SKM-1 treated with dmso at 0.1 percent for 144 hours (cell line): ENCODE data around the gene HNRNPC.
"Not testable (repeated sequence)": the region's sequence is repeated elsewhere in the genome, so short reads cannot be mapped to it uniquely, and the experiment has no call there.

Experiments
- DNase-seq: peaks from one replicate; lab custom pipeline; 2025; ENCODE audit not compliant: unreplicated experiment; lab: John Stamatoyannopoulos, UW

The HNRNPC gene

DNA sequence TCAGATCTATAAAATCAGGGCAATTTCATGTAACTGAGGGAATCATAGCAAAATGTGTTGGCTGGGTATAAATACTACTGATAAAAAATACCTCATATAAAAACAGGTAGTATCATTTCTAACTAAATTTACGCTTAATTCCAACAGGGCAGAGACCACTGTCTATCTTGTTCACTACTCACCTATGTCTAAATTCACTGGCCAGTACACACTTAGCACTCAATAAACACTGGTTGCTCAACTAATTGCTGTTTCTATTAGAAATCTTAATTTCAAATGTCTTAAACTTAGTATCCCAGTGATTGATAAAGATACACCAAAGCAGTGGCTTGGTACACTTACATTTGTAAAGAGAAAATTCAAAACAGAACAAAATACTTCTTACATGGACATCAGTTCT is 55.6 kb downstream of the HNRNPC start:
- no peak for DNase-seq

DNA sequence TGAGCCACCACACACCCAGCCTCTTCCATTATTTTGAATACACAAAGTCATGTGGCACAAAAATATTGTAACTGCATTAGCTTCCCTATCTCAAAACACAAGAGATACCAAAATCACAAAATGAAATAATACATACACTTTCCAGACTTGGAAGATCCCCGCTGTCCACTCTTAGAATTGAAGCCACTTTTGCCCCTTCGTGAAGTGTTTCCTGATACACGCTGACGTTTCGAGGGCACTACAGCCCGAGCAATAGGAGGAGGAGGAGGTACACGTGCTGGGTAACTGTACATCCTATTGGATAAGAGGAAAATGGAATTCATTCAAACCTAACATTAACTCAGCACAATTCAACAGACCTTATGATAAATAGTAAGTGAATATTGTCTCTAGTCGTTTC is 56.4 kb downstream of the HNRNPC start:
- DNase-seq, result not testable (repeated sequence)

DNA sequence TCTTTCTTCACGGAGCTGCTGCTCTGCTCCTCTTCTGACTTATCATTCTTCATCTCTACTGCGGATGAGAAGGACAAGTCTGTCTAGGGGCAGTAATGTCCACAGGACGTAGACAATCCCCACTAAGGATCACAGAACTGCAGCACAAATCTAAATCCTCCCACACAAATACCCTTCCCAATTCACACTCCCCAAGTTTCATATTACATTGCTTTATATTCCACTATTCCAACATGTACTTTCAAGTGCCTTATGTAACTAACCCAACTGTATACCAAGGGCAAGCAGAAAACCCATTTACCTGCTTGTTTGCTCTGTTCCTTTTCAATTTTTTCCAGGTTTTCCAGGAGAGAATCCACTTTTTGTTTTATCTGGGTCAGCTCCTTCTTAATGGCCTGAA is 57.7 kb downstream of the HNRNPC start:
- no peak for DNase-seq

DNA sequence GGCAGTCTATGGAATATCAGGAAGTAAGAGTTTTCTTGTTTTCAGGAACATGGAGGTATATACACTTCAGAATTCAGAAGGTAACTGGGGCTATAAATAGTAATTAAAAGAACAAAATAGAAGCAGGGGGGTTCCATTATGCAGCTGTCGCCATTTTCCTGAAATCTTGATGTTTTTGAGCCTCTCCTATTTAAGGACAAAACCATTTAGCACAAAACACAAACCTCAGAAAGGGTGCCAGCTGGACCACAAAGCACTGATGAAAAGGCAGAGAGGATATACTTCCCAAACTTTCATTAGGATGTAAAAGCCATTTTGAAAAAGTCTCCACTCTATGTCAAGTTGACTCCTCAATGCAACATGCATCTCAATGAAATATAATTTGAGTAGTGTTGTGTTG is 59.2 kb downstream of the HNRNPC start:
- no peak for DNase-seq

DNA sequence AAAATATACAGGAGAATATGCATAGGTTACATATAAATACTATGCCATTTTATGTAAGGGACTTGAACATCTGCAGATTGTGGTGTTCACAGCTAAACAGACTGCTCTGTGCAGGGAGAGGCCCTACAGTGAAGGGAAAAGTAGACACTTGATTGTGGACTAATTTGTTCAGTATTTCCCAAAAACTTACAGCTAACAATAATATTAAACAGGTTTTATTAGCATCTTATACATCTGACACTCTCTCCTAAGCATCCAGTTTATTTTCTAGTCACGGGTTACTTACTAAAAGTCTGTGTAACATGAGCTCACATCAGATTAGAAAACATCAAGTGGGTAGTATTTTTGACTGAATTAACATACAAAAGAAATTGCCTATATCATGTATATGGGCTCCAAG is 60.1 kb downstream of the HNRNPC start:
- DNase-seq, result no peak

DNA sequence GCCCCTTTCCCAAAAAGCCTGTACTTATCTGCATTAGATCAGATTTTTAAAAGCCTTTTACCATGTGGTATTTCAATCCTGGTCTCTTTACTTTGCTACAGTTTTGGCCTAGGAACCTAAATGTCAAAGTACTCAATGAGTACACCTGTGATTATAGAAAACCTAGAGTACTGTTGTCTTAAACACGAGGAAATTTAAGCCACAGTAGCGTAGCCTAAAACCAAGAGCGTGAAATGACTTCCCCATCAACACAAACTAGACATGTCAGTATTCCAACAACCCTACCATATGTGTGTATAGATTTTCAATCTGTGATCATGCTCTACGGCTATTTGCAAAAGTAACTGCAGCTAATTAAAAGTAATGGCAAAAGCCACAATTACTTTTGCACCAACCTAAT is 60.7 kb downstream of the HNRNPC start:
- no peak for DNase-seq

DNA sequence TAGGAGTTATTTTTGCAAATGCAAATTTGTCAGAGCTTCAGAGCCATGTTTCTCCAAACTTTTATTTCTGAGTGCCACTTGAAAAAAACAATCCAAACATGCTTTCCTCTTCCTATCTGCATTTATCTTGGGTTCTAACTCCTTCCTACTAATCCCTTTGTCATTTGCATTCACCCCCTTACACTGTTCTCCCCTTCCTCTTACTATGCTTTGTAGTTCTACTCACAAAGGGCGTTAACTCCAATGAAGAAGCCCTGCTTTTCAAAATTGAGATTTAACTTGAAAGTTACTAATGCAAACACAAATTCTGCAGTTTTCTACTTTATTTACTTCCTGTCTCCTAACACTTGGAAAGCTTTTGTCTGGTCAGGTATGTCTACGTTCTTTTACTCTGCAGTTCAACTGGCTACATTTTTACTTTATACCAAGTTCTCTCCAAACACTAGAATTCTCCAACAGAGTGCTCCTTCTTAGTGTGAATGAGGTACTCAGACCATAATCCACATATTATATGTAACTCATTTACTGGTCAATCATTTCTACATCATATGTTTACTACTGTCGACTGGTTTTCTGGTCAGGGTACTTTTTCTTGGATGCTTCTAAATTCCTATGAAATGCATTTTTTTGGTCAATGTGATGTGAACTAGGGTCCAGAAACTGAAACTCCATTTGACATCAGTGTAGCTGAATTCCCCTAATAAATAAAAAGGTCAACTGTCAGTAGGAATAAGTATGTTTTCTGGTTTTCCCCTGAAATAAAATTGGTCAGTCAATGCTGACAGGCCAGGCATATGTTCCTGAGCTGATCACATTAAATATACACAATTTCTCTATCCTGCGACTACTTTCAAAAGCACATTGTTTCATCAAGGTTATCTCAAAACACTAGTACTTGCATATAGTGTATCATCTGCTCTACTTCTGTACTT is 62.2 kb downstream of the HNRNPC start:
- no peak for DNase-seq

DNA sequence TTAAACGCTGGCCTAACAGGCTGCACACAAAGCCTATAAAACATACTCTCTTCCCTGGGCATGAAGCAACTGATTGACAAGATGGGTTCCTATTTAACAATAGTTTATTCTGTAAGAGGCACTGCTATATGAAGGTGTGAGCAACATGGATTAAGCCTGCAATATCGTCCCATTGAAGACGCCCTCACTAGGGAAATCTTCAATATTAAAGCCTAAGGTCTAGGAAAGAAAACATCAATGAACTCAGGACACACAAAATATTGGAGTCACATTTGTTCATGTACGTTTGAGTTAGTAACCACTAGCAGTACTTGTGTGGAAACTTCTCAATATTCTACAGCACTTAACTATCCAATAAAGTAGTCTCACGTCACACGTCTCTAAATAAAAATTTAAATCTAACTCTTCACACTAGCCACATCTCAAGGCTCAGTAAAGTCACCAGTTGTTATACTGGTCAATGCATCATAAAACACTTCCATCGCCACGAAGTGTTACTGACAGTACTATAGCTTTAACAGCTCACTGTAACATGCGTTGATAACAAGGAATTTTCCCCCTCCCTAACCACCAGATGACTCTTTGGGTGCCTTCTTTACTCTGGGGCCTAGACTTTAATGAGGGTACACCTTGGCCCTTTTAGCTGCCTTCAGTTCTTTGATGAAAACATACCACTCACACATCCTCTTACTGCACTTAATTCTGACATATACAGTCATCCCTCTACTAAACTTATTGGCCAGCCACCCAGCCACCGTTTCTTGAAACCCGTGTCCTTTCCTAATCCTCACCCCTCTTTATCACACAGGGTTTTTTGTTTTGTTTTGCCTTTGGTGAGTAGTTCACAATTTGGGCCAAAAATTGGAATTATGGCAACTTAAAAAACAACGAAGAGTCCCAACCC is 63.3 kb downstream of the HNRNPC start:
- no peak for DNase-seq

DNA sequence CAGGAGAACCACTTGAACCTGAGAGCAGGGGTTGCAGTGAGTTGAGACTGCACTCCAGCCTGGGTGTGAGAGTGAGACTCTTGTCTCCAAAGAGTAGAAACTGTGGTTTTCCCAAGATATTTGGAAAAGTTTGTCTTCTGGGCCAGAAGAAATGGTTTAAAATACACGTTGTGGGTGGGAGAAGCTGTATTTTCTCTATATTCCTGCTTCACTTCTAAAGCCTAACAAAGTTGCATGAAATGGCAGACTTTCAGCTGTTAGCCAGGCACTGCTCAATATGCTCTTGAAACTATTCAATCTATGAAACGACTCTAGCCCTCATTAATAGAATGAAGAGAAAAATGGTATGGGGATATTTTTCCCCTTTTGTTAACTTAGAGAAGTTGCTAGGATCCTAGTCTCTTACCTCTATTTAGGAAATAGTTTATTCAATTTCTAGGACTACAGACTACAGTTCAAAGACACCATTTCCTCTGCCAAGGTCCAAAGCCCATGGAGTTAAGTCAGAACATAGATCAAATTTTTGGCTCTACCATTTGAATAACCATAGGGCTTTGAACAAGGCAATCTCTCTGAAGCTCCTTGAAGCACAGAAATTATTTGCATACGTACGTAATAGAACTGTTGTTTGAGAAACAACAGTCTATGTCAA is 64.1 kb downstream of the HNRNPC start:
- DNase-seq, result no peak

DNA sequence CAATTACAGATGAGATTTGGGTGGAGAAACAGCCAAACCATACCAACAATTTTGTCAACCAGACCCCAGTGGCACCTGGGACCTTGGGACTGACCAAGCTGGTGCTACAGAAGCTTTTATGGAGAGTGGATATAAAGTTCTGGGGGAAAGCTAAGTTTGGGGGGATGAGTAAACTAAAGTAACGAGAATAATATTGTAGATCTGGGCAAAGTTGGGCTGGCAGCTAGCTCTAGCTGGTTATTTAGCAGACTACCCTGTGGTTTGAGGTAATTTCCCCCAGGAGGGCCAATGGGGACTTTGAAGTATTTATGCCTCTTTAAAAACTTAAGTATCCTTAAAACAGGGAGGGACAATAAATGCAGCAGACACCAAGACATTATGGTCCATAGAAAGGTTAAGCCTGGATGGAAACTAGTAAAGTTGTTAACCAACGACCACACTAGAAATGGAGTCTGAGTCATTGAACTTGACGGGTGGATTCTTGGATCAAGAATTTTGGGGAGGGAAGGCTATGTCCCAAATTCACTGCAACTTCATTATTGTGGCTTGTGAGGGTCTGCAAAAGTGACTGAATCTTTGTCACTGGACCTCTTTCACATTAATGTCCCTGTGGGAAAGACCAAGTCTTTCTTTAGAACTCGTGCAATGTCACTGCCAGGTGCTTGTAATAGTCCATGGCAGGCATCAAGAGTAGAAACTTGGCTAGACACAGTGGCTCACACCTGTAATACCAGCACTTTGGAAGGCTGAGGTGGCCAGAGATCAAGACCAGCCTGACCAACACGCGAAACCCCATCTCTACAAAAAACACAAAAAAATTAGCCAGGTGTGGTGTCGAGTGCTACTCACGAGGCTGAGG is 64.8 kb downstream of the HNRNPC start:
- DNase-seq, result no peak

DNA sequence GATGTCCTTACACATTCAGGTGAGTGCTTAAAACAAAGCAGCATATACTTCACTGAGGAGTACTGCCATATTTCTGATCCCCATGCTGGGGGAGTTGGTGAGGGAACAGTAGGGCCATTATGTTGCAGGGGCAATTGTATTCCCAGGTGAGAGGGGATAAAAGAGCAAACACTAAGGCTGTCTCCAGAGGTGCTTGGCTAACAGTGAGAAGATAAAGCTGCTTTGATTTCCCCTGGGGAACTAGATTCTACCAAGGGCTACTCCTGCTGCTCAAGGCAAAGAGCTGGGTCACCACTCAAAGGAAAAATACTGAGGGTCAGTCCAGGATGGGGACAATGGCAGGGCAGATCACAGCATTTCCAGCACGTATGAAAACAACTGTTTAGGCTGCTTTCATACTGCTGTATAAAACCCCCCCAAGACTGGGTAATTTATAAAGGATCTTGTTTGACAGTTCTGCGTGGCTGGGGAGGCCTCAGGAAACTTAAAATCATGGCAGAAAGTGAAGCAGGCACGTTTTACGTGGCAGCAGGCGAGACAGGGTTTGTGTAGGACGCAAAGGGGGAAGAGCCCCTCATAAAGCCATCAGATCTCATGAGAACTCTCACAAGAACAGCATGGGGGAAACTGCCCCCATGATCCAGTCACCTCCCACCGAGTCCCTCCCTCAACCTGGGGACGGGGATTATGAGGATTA is 65.6 kb downstream of the HNRNPC start:
- no peak for DNase-seq

DNA sequence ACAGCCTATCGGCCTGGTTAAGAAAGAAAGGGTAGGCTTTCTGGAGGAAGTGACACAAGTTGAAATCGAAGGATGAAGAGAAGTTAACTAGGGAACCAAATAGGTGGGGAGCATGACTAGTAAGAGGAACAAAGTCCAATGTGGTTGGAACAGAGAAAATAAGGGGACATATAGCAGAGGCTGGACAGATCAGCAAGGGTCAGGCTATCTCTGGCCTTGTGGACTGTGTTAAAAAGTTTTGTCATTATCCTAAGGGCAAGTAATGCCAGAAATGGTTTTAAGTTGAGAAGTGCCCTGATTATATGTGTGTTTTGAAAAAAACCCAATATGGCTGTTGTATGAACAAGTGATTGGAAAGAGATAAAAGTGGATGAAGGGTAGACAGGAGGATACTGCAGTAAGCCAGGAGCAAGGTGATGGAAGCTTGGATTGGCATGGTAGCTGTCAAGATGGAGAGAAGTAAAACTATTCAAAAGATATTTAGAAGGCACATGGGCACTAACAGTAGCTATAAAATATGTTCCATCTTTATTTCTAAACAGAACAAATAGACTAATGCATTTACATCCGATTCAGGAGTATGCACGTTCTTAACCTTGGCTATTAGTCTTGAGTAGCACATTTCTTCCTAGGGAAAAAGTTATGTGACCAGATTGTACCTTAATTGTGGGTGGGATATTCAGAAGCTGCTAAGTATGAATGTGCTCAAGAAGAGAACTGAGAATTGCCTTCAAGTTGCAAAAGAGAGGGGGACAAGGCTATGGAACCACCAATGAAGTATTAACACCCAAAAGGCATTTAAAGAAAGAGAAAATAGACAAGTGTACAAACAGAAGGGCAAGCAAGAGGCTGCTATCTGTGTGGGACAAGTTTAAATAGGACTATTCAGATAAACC is 66.5 kb downstream of the HNRNPC start:
- DNase-seq, result no peak

DNA sequence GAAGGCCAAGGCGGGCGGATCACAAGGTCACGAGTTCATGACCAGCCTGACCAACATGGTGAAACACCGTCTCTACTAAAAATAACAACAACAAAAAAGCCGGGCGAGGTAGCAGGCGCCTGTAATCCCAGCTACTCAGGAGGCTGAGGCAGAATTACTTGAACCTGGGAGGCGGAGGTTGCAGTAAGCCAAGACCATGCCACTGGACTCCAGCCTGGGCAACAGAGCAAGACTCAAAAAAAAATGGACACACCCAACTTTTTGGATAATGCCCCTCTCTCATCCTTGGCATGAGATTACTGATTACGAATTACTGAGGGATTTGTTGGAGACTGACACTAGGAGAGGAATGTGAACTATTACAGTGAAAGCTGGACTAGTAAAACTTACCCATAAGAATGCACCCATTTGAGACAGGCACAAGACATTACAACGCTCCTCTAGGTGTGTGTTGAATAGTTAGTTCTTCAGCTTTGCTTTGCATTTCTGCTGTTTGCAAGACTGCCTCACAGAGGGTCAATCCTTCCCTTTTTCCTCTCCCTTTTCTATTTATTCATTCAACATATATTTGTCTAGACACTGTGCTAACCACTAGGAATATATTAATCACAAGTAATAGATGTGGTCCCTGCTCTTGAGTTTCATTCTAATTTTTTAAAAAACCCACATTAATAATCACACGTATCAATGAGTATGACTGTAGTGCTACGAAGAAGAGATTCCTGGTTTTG is 67.3 kb downstream of the HNRNPC start:
- DNase-seq, result no peak

DNA sequence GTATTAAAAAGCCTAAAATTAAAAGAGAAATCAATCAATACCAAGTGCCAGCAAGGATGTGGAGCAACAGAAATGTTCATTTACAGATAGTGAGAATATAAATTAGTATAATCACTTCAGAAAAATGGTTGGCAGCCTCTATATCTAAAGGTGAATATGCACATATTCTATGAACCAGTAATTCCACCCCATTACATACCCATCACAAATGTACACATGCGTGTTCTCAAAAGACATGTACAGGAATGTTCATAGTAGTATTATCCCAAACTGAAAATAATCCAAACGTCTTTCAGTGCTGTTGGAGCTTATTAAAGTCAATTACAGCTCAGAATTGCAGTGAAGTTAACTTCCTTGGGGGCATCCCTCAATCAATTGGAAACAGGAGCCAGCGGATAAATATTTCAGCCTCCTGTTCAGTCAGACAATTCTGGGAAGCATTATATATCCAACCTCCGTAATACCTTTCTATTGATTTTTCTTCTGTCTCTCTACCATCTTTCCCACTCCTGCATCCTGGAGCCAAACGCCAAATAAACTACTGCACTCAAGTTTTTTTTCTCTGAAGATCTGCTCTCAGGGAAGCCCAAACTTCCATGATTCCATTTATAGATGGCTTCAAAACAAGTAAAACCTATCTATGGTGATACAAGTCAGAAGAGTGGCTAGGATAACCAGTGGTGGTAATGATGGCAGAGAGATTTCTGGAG is 68.3 kb downstream of the HNRNPC start:
- no peak for DNase-seq

DNA sequence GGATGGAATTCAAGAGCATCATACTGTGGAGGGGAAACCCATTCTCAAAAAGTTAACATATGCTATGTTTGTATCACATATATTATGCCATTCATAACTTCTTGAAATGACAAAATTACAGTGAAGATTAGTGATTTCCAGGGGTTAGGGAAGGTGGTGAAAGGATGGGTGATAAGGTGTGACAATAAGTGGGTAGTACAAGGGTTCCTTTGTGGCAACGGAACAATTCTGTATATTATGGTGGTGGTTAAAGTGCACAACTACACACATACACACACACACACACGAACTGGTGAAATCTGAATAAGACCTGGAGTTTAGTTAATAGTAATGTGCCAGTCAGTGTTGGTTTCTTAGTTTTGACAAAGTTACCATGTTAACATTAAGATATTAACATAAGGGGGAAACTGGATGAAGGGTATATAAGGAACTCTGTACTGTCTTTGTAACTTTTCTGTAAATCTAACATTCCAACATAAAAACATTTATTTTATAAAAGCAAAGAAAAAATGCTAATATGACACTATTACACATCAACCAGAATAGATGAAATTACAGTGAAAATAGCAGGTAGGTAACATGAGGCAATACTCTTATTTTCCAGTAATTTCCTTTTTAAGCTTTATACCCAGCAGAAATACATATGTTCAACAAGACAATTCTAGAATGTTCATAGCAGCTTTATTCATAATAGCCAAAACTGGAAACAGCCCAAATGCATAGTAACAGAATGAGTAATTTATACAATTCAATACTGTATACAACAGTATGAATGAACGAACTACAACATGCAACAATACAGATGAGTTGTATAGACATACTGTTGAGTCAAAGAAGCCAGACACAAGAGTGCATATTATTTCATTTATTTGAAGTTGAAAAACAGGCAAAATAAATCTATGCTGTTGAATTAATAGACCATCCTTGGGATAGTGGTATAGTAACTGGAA is 69.4 kb downstream of the HNRNPC start:
- DNase-seq, result no peak

DNA sequence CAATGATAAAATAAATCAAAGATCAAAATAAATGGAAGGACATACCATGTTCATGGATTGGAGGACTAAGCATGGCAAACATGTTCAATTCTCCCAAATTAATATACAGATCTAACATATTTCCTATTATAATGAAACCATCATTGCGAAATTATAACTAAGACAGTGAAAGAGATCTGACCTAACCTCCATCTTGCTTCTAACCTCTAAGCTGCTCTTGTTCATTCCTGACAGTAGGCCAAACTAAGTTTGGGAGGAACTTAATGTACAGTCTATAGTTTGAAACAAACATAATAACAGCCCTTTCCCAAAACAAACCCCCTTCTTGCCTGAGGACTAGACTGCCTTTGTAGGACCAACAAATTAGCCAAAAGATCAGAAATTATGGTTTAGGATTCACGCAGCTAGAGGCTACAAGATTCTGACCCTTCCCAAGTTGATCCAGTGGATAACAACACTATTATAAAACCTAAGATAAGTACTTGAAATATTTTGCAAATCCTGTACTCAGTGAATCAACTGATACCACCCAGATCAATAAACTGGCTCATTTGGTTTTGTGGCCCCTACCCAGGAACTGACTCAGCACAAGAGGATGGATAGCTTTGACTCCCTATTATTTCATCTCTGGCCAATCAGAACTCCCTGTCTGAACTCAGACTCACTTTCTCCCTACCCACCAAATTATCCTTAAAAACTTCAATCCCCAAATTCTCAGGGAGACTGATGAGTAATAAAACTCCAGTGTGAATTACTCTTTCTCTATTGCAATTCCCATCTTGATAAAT is 71.6 kb downstream of the HNRNPC start:
- no peak for DNase-seq
